Gastrocnemius medialis (tissue), 4 donors: ENCODE measurements around the gene ZNF354B.

Experiments
- POLR2A ChIP-seq, 2 donors: fragments of 450-650 bp; IDR thresholded peaks; one replicate each; pipeline ENCODE4 v1.6.1; 2017; ENCODE audit warnings: antibody characterized with exemption in 2 of 2, mild to moderate bottlenecking in 2 of 2, moderate library complexity in 2 of 2
- TF ChIP-seq, protein P1 (sequence below), 5 experiments: fragments of 450-650 bp in 3 of 5; fragments of 200-600 bp in 2 of 5; sonication (generic) in 2 of 5; IDR thresholded peaks in 4 of 5; conservative IDR thresholded peaks in 1 of 5; 1 replicate in 4 of 5; 2 replicates in 1 of 5; pipeline ENCODE4 v1.5.1; 2016 to 2019; ENCODE audit warnings: antibody characterized with exemption in 5 of 5, mild to moderate bottlenecking in 3 of 5, moderate library complexity in 3 of 5

DNA sequence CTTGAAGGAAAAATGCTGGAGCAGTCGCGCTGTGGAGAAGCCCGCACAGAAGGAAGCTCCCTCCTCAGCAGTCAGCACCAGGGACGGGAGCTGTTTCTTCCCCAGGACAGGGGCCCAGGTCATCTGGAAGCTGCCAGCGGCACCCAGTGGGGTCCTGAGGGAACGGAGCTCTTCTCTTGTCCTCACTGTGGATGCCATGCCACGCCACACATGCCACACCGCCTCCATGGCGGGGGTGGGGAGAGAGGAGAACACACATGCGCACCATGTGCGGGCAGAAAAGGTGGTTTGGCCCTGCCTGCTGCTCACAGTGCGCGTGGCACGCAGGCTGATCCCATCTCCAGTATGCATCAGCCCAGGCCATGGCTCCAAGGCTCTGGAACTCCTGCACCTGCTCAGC, 41.7 kb upstream of the ZNF354B start:
- TF ChIP-seq, protein P1, sequence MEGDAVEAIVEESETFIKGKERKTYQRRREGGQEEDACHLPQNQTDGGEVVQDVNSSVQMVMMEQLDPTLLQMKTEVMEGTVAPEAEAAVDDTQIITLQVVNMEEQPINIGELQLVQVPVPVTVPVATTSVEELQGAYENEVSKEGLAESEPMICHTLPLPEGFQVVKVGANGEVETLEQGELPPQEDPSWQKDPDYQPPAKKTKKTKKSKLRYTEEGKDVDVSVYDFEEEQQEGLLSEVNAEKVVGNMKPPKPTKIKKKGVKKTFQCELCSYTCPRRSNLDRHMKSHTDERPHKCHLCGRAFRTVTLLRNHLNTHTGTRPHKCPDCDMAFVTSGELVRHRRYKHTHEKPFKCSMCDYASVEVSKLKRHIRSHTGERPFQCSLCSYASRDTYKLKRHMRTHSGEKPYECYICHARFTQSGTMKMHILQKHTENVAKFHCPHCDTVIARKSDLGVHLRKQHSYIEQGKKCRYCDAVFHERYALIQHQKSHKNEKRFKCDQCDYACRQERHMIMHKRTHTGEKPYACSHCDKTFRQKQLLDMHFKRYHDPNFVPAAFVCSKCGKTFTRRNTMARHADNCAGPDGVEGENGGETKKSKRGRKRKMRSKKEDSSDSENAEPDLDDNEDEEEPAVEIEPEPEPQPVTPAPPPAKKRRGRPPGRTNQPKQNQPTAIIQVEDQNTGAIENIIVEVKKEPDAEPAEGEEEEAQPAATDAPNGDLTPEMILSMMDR (IDR thresholded peaks at IDR 0.05 in 4 of 5, conservative IDR thresholded peaks at IDR 0.05 in 1 of 5) = no peak
- TF ChIP-seq POLR2A (IDR thresholded peaks at IDR 0.05) = no peak
